Osteoblast (primary cell): Measurements from ENCODE around the gene INCA1. TPM values are rescaled to one million over a fixed set of nuclear protein-coding genes. Genes with fewer than 3 reads are reported as not detected.

Experiments
- DNase-seq: peaks from one replicate; pipeline ENCODE4 v3.0.0; 2011; ENCODE audit warnings: low spot score, mixed read lengths; ENCODE audit not compliant: insufficient read length; ENCODE audit errors: missing footprints
- H2AFZ ChIP-seq: 2 replicates; pipeline ENCODE4 v1.6.0; 2011; ENCODE audit warnings: mild to moderate bottlenecking, low read length
- H3K27ac ChIP-seq: 2 replicates; pipeline ENCODE4 v1.5.1; 2011; ENCODE audit warnings: mild to moderate bottlenecking, low read depth, low read length, moderate library complexity
- H3K27me3 ChIP-seq: 2 replicates; pipeline ENCODE4 v1.6.0; 2012; ENCODE audit warnings: mild to moderate bottlenecking, control low read depth, inconsistent platforms, low read length, moderate library complexity; ENCODE audit not compliant: insufficient read depth
- H3K36me3 ChIP-seq: 2 replicates; pipeline ENCODE4 v1.5.1; 2011; ENCODE audit warnings: mild to moderate bottlenecking, low read length, control low read depth, moderate library complexity; ENCODE audit not compliant: insufficient read depth
- H3K4me1 ChIP-seq: 2 replicates; pipeline ENCODE4 v1.5.1; 2011; ENCODE audit warnings: mild to moderate bottlenecking, low read length, control low read depth, moderate library complexity; ENCODE audit not compliant: insufficient read depth
- H3K4me2 ChIP-seq: 2 replicates; pipeline ENCODE4 v1.6.0; 2011; ENCODE audit warnings: mild to moderate bottlenecking, low read length; ENCODE audit not compliant: insufficient read depth
- H3K4me3 ChIP-seq: fragments of 200-600 bp; sonication (generic); 3 replicates; pipeline ENCODE4 v1.5.1; 2012; ENCODE audit warnings: mild to moderate bottlenecking, low read length, inconsistent platforms; ENCODE audit not compliant: insufficient read depth
- H3K79me2 ChIP-seq: 2 replicates; pipeline ENCODE4 v1.6.0; 2012; ENCODE audit warnings: mild to moderate bottlenecking, low read length, control low read depth, inconsistent platforms; ENCODE audit not compliant: insufficient read depth
- H3K9me3 ChIP-seq: 2 replicates; pipeline ENCODE4 v1.5.1; 2011; ENCODE audit warnings: low read depth, low read length, control low read depth
- H4K20me1 ChIP-seq: 2 replicates; pipeline ENCODE4 v1.6.0; 2012; ENCODE audit warnings: mild to moderate bottlenecking, low read length, control low read depth; ENCODE audit not compliant: insufficient read depth
- CTCF ChIP-seq: IDR thresholded peaks from 2 replicates; pipeline ENCODE4 v1.5.1; 2011; ENCODE audit warnings: mild to moderate bottlenecking, low read depth, low read length, moderate library complexity; ENCODE audit errors: extremely low read depth
- total RNA-seq: library from RNA; depleted of rRNA; stranded (reverse); fragments of >200 nt; gene quantifications from 2 replicates; pipeline ENCODE4 v1.2.3, GENCODE V29; 2012

The INCA1 gene
- total RNA-seq, 1 donor = 0.36 TPM

- Histone ChIP-seq H3K79me2 (no peaks in the 10 kb centered on the region), H4K20me1 (no peaks in the 10 kb centered on the region), H3K27me3 (no peaks in the 10 kb centered on the region), H3K4me1 (no peaks in the 10 kb centered on the region), H3K36me3 (no peaks in the 10 kb centered on the region), H3K9me3 (no peaks in the 10 kb centered on the region), H3K4me2 (no peak overlapping the region), H3K4me3 (no peak overlapping the region), H2AFZ (no peak overlapping the region), H3K27ac (no peak overlapping the region)
- TF ChIP-seq CTCF = no peak
- DNase-seq = no peak
Observed at GRCh38 chr17:5042157-5043022, 45.1 kb upstream of the INCA1 start.

- no peak within 1 kb of the TSS for H2AFZ ChIP-seq
- DNase-seq = no peak
Observed at GRCh38 chr17:5035315-5035714, 38.0 kb upstream of the INCA1 start, which contains the start of gene SLC52A1. Gene SLC52A1, minus strand, starts transcription at chr17:5035426. Its CDS starts 820 bp downstream, at chr17:5034606.

GRCh38 chr17:5034651-5035050 lies 37.3 kb upstream of the INCA1 start:
- Histone ChIP-seq H3K4me2 (no peak overlapping the region), H3K27me3 (peaks cover 11% of the 10 kb centered on the region), H3K79me2 (no peaks in the 10 kb centered on the region), H2AFZ (no peak overlapping the region), H3K4me1 (peaks cover 2% of the 10 kb centered on the region), H3K9me3 (no peaks in the 10 kb centered on the region), H3K36me3 (no peaks in the 10 kb centered on the region), H3K27ac (no peak overlapping the region), H4K20me1 (no peaks in the 10 kb centered on the region), H3K4me3 (no peak overlapping the region)
- TF ChIP-seq CTCF = no peak
- peak; percentile 58 for DNase-seq

More at GRCh38 chr17:5035315-5035714, 38.0 kb upstream of the INCA1 start, which contains the start of gene SLC52A1:
- peaks cover 2% of the 10 kb centered on the region for H3K4me1 ChIP-seq
- peaks cover 11% of the 10 kb centered on the region for H3K27me3 ChIP-seq
- H3K36me3 ChIP-seq = no peaks in the 10 kb centered on the region
- no peaks in the 10 kb centered on the region for H3K79me2 ChIP-seq
- no peak within 1 kb of the TSS for H3K4me3 ChIP-seq
- H3K9me3 ChIP-seq = no peaks in the 10 kb centered on the region
- H4K20me1 ChIP-seq = no peaks in the 10 kb centered on the region
- H3K4me2 ChIP-seq = peak within 1 kb of the TSS; percentile 55
- no peak for TF ChIP-seq CTCF
- H3K27ac ChIP-seq = no peak within 1 kb of the TSS

- peaks cover 2% of the 10 kb centered on the region for H3K4me1 ChIP-seq
- no peak overlapping the region for H3K4me3 ChIP-seq
- no peak overlapping the region for H3K27ac ChIP-seq
- H3K4me2 ChIP-seq = no peak overlapping the region
- no peaks in the 10 kb centered on the region for H3K36me3 ChIP-seq
- H2AFZ ChIP-seq = no peak overlapping the region
- no peaks in the 10 kb centered on the region for H3K9me3 ChIP-seq
- H3K79me2 ChIP-seq = no peaks in the 10 kb centered on the region
- H4K20me1 ChIP-seq = no peaks in the 10 kb centered on the region
- peak; percentile 66 for DNase-seq
- H3K27me3 ChIP-seq = peaks cover 11% of the 10 kb centered on the region
- no peak for TF ChIP-seq CTCF
Observed at GRCh38 chr17:5034063-5034462, 36.7 kb upstream of the INCA1 start.
